Measurements from ENCODE around the gene SLC66A2.

The SLC66A2 gene

GRCh38 chr18:79941473-79942119 lies 9.9 kb downstream of the SLC66A2 start:
- Histone ChIP-seq H3K4me3 (ENCODE audit: low read depth, low read length) (no peak overlapping the region), H3K4me1 (ENCODE audit: control insufficient read depth, insufficient read depth, low read length) (no peaks in the 10 kb centered on the region), H3K27me3 (ENCODE audit: control insufficient read depth, insufficient read depth, low read length) (no peaks in the 10 kb centered on the region), H3K9ac (ENCODE audit: low read depth, low read length) (no peak overlapping the region), H3K9me3 (ENCODE audit: control insufficient read depth, insufficient read depth, low read length) (no peaks in the 10 kb centered on the region), H3K27ac (ENCODE audit: low read depth, low read length) (no peak overlapping the region), H3K36me3 (ENCODE audit: control insufficient read depth, insufficient read depth, low read length) (peaks cover 3% of the 10 kb centered on the region; the same call in 1 of the 2 replicates)

GRCh38 chr18:79940814-79941472 lies 10.5 kb downstream of the SLC66A2 start:
- no peaks in the 10 kb centered on the region for H3K4me1 ChIP-seq (ENCODE audit: control insufficient read depth, insufficient read depth, low read length)
- no peak overlapping the region for H3K4me3 ChIP-seq (ENCODE audit: low read depth, low read length)
- no peak overlapping the region for H3K27ac ChIP-seq (ENCODE audit: low read depth, low read length)
- no peak overlapping the region for H3K9ac ChIP-seq (ENCODE audit: low read depth, low read length)
- peaks cover 3% of the 10 kb centered on the region; the same call in 1 of the 2 replicates for H3K36me3 ChIP-seq (ENCODE audit: control insufficient read depth, insufficient read depth, low read length)
- H3K9me3 ChIP-seq (ENCODE audit: control insufficient read depth, insufficient read depth, low read length) = no peaks in the 10 kb centered on the region
- no peaks in the 10 kb centered on the region for H3K27me3 ChIP-seq (ENCODE audit: control insufficient read depth, insufficient read depth, low read length)

- Histone ChIP-seq H3K9ac (ENCODE audit: low read depth, low read length) (no peak overlapping the region), H3K36me3 (ENCODE audit: control insufficient read depth, insufficient read depth, low read length) (peaks cover 3% of the 10 kb centered on the region; the same call in 1 of the 2 replicates), H3K4me1 (ENCODE audit: control insufficient read depth, insufficient read depth, low read length) (no peaks in the 10 kb centered on the region), H3K27me3 (ENCODE audit: control insufficient read depth, insufficient read depth, low read length) (no peaks in the 10 kb centered on the region), H3K9me3 (ENCODE audit: control insufficient read depth, insufficient read depth, low read length) (no peaks in the 10 kb centered on the region), H3K4me3 (ENCODE audit: low read depth, low read length) (no peak overlapping the region), H3K27ac (ENCODE audit: low read depth, low read length) (no peak overlapping the region)
Observed at GRCh38 chr18:79940126-79940813, 11.2 kb downstream of the SLC66A2 start.

DNA sequence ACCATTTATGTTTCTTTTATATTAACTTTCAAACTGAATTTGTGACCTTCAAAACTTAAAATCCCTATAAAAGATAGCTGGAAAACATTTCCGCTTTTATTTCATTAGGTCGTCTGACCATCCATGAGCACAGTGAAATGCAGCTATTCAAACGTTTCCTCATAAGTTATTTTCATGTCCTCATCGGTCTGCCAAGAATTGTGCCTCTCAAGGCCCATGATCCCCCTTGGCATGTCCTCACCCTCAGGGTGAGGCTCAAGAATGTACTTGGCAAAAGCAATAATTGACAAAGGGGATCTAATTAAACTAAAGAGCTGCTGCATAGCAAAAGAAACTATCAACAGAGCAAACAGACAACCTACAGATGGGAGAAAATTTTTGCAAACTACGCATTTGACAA lies 12.4 kb downstream of the SLC66A2 start:
- Histone ChIP-seq H3K9me3 (ENCODE audit: control insufficient read depth, insufficient read depth, low read length) (no peaks in the 10 kb centered on the region), H3K4me1 (ENCODE audit: control insufficient read depth, insufficient read depth, low read length) (no peaks in the 10 kb centered on the region), H3K36me3 (ENCODE audit: control insufficient read depth, insufficient read depth, low read length) (peaks cover 3% of the 10 kb centered on the region; the same call in 1 of the 2 replicates), H3K4me3 (ENCODE audit: low read depth, low read length) (no peak overlapping the region), H3K9ac (ENCODE audit: low read depth, low read length) (no peak overlapping the region), H3K27ac (ENCODE audit: low read depth, low read length) (no peak overlapping the region), H3K27me3 (ENCODE audit: control insufficient read depth, insufficient read depth, low read length) (no peaks in the 10 kb centered on the region)

- H3K4me1 ChIP-seq (ENCODE audit: control insufficient read depth, insufficient read depth, low read length) = no peaks in the 10 kb centered on the region
- H3K9me3 ChIP-seq (ENCODE audit: control insufficient read depth, insufficient read depth, low read length) = no peaks in the 10 kb centered on the region
- H3K27ac ChIP-seq (ENCODE audit: low read depth, low read length) = no peak overlapping the region
- no peak overlapping the region for H3K4me3 ChIP-seq (ENCODE audit: low read depth, low read length)
- H3K36me3 ChIP-seq (ENCODE audit: control insufficient read depth, insufficient read depth, low read length) = peaks cover 3% of the 10 kb centered on the region; the same call in 1 of the 2 replicates
- H3K9ac ChIP-seq (ENCODE audit: low read depth, low read length) = no peak overlapping the region
- no peaks in the 10 kb centered on the region for H3K27me3 ChIP-seq (ENCODE audit: control insufficient read depth, insufficient read depth, low read length)
Observed at GRCh38 chr18:79938196-79938595, 13.3 kb downstream of the SLC66A2 start.

DNA sequence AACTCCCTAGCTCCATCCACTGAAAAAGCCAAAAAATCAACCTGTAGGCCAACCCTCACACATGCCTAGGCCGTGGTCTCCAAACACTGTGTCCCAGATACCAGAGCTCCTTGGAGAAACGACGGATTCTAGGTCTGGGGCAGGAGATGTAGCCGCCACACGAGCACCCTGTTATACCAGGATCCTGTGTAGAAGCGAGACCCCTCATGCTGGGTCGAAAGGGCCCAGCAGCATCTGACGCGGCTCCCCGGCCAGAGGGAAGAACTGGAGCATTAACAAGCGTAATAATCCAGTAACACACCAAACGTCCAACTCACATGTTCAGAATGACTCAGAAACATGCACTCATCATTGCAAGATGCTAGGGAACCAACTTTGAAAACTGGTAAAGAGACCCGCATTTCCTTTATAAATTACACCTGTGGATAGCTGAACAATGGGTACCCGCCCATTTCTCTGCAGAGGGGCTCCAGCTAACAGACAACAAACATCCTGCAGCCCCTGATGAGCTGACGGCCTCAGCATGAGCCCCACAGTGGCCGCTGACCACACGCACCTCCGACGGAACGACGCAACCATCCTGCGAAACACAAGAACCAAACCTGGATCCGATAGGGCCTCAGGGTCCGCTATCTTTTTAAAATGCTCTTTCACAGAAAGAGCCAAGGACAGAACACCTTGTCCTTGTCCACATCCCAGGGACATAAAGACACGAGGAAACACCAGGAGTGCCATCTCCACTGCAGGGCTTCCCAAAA lies 14.2 kb downstream of the SLC66A2 start:
- H3K27ac ChIP-seq (ENCODE audit: low read depth, low read length) = no peak overlapping the region
- no peaks in the 10 kb centered on the region for H3K27me3 ChIP-seq (ENCODE audit: control insufficient read depth, insufficient read depth, low read length)
- 0 out of 2 replicates have a peak, but pooled peaks cover 3% of the 10 kb centered on the region for H3K9me3 ChIP-seq (ENCODE audit: control insufficient read depth, insufficient read depth, low read length)
- no peaks in the 10 kb centered on the region for H3K4me1 ChIP-seq (ENCODE audit: control insufficient read depth, insufficient read depth, low read length)
- no peak overlapping the region for H3K4me3 ChIP-seq (ENCODE audit: low read depth, low read length)
- no peak overlapping the region for H3K9ac ChIP-seq (ENCODE audit: low read depth, low read length)
- peaks cover 3% of the 10 kb centered on the region; the same call in 1 of the 2 replicates for H3K36me3 ChIP-seq (ENCODE audit: control insufficient read depth, insufficient read depth, low read length)

DNA sequence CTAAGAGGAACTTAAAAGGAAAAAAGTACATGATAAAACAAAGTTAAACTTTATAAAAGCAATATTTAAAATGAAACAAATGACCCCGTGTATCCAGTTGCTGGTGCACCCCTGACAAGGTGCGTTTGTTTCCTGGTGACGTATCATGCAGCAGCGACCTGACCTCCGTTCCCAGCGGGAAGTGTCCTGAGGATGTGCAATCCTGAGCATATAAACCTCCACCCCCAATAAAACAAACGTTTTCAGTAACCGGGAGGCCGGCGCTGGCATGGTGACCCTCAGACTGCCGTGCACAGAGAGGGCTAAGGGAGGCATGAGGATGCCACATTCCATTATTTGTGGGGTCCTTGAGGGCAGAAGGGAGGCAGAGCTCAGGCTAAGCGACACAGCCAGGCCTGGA lies 14.8 kb downstream of the SLC66A2 start:
- H3K36me3 ChIP-seq (ENCODE audit: control insufficient read depth, insufficient read depth, low read length) = peaks cover 3% of the 10 kb centered on the region; the same call in 1 of the 2 replicates

DNA sequence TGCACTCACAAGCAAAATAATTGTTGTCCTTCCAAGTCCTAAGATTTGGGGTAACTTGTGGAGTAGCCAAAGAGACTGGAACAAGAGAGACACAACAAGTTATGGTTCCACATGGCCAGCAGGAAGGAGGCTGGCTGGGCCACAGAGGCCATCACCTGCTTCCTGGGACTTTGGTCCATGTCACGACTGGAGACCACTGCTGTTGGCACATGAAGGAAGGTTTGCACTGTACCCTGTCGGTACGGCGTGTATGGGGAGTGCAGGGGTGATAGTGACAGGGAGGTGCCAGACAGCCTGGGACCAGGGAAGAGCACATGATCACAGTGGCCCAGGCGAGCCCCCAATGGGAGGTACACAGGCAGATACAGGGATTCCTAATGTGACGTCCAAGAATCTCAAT lies 15.5 kb downstream of the SLC66A2 start:
- Histone ChIP-seq H3K36me3 (ENCODE audit: control insufficient read depth, insufficient read depth, low read length) (no peaks in the 10 kb centered on the region), H3K27ac (ENCODE audit: low read depth, low read length) (no peak overlapping the region), H3K27me3 (ENCODE audit: control insufficient read depth, insufficient read depth, low read length) (no peaks in the 10 kb centered on the region), H3K9ac (ENCODE audit: low read depth, low read length) (no peak overlapping the region), H3K9me3 (ENCODE audit: control insufficient read depth, insufficient read depth, low read length) (0 out of 2 replicates have a peak, but pooled peaks cover 9% of the 10 kb centered on the region), H3K4me3 (ENCODE audit: low read depth, low read length) (no peak overlapping the region), H3K4me1 (ENCODE audit: control insufficient read depth, insufficient read depth, low read length) (no peaks in the 10 kb centered on the region)

More for the DNA sequence above, 14.8 kb downstream of the SLC66A2 start:
- Histone ChIP-seq H3K9ac (ENCODE audit: low read depth, low read length) (no peak overlapping the region), H3K4me1 (ENCODE audit: control insufficient read depth, insufficient read depth, low read length) (no peaks in the 10 kb centered on the region), H3K27me3 (ENCODE audit: control insufficient read depth, insufficient read depth, low read length) (no peaks in the 10 kb centered on the region), H3K4me3 (ENCODE audit: low read depth, low read length) (no peak overlapping the region), H3K27ac (ENCODE audit: low read depth, low read length) (no peak overlapping the region), H3K9me3 (ENCODE audit: control insufficient read depth, insufficient read depth, low read length) (0 out of 2 replicates have a peak, but pooled peaks cover 3% of the 10 kb centered on the region)

GRCh38 chr18:79935499-79935898 lies 16.0 kb downstream of the SLC66A2 start:
- no peaks in the 10 kb centered on the region for H3K36me3 ChIP-seq (ENCODE audit: control insufficient read depth, insufficient read depth, low read length)
- no peak overlapping the region for H3K4me3 ChIP-seq (ENCODE audit: low read depth, low read length)
- H3K4me1 ChIP-seq (ENCODE audit: control insufficient read depth, insufficient read depth, low read length) = no peaks in the 10 kb centered on the region
- H3K27ac ChIP-seq (ENCODE audit: low read depth, low read length) = no peak overlapping the region
- no peak overlapping the region for H3K9ac ChIP-seq (ENCODE audit: low read depth, low read length)
- 0 out of 2 replicates have a peak, but pooled peaks cover 9% of the 10 kb centered on the region for H3K9me3 ChIP-seq (ENCODE audit: control insufficient read depth, insufficient read depth, low read length)
- H3K27me3 ChIP-seq (ENCODE audit: control insufficient read depth, insufficient read depth, low read length) = no peaks in the 10 kb centered on the region

- H3K27ac ChIP-seq (ENCODE audit: low read depth, low read length) = no peak overlapping the region
- 0 out of 2 replicates have a peak, but pooled peaks cover 12% of the 10 kb centered on the region for H3K9me3 ChIP-seq (ENCODE audit: control insufficient read depth, insufficient read depth, low read length)
- no peaks in the 10 kb centered on the region for H3K36me3 ChIP-seq (ENCODE audit: control insufficient read depth, insufficient read depth, low read length)
Observed at GRCh38 chr18:79935098-79935480, 16.4 kb downstream of the SLC66A2 start.

More at GRCh38 chr18:79935098-79935480, 16.4 kb downstream of the SLC66A2 start:
- no peak overlapping the region for H3K9ac ChIP-seq (ENCODE audit: low read depth, low read length)
- H3K4me3 ChIP-seq (ENCODE audit: low read depth, low read length) = no peak overlapping the region
- no peaks in the 10 kb centered on the region for H3K27me3 ChIP-seq (ENCODE audit: control insufficient read depth, insufficient read depth, low read length)
- no peaks in the 10 kb centered on the region for H3K4me1 ChIP-seq (ENCODE audit: control insufficient read depth, insufficient read depth, low read length)

All from HUES48 (cell line).